GM12864 (cell line): ENCODE results near the gene PARD3B.
A peak's percentile ranks its signal among the peaks of the same experiment; 100 is the strongest.

ENCODE experiments used
- DNase-seq: peaks from one replicate; pipeline ENCODE4 v3.0.0-alpha.2; 2011; ENCODE audit warnings: low read depth
- H3K4me3 ChIP-seq: 2 replicates; pipeline ENCODE4 v1.5.1; 2011; ENCODE audit warnings: mild to moderate bottlenecking, low read depth, low read length, control low read depth
- TF ChIP-seq, protein P1 (sequence below): IDR thresholded peaks from 2 replicates; pipeline ENCODE4 v1.5.1; 2011; ENCODE audit warnings: low read depth, mild to moderate bottlenecking, moderate library complexity, low read length, control low read depth, inconsistent platforms; ENCODE audit errors: missing control alignments

Gene PARD3B, protein sequence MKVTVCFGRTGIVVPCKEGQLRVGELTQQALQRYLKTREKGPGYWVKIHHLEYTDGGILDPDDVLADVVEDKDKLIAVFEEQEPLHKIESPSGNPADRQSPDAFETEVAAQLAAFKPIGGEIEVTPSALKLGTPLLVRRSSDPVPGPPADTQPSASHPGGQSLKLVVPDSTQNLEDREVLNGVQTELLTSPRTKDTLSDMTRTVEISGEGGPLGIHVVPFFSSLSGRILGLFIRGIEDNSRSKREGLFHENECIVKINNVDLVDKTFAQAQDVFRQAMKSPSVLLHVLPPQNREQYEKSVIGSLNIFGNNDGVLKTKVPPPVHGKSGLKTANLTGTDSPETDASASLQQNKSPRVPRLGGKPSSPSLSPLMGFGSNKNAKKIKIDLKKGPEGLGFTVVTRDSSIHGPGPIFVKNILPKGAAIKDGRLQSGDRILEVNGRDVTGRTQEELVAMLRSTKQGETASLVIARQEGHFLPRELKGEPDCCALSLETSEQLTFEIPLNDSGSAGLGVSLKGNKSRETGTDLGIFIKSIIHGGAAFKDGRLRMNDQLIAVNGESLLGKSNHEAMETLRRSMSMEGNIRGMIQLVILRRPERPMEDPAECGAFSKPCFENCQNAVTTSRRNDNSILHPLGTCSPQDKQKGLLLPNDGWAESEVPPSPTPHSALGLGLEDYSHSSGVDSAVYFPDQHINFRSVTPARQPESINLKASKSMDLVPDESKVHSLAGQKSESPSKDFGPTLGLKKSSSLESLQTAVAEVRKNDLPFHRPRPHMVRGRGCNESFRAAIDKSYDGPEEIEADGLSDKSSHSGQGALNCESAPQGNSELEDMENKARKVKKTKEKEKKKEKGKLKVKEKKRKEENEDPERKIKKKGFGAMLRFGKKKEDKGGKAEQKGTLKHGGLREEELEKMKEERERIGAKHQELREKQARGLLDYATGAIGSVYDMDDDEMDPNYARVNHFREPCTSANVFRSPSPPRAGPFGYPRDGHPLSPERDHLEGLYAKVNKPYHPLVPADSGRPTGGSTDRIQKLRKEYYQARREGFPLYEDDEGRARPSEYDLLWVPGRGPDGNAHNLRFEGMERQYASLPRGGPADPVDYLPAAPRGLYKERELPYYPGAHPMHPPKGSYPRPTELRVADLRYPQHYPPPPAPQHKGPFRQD (N-terminal part only)

DNA sequence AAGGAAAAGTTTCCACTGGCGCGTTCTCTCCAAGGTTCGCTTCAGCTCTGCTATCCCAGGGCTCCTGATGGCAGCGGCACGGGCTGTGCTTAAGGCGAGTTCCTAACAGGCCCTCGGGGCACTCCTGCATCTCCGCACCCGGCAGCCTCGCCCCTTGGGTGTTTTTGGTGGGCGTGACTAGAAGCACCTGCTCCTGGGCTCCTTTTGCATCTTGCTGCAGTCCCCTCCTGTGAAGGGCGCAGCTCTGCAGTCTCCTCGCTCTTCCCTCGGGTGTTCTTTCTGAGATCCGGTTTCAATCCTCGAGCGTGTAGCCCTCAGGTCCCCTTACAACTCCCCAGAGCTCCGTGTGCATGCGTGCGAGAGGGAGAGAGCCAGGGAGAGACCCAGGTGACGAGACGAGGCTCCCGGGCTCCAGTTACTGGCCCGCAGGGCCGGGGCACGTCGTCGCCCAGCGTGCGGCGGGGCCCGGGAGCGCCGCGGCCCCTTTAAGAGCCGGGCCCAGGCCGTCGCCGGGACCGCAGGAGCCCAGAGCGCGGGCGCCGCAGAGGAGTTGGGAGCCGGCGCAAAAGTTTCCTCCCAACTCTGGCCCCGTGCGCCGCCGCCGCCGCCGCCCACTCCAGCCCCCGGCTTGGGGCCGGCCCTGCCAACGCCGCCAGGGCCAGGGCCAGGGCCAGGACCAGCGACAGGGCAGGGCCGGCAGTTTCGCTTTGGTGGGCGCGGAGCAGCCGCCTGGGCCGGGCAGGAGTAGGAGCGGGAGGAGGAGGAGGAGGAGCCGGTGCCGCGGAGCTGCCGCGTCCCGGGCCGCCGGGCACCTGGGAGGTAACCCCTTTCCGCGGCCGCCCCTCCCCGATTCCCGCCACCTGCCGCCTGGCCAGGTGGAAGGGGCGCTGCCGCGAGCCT, at the start of gene PARD3B:
TSS of gene PARD3B (plus strand) at position 515 of the 900 bp plus-strand sequence. CDS start 525 bp downstream, outside the sequence.
- TF ChIP-seq, protein P1, sequence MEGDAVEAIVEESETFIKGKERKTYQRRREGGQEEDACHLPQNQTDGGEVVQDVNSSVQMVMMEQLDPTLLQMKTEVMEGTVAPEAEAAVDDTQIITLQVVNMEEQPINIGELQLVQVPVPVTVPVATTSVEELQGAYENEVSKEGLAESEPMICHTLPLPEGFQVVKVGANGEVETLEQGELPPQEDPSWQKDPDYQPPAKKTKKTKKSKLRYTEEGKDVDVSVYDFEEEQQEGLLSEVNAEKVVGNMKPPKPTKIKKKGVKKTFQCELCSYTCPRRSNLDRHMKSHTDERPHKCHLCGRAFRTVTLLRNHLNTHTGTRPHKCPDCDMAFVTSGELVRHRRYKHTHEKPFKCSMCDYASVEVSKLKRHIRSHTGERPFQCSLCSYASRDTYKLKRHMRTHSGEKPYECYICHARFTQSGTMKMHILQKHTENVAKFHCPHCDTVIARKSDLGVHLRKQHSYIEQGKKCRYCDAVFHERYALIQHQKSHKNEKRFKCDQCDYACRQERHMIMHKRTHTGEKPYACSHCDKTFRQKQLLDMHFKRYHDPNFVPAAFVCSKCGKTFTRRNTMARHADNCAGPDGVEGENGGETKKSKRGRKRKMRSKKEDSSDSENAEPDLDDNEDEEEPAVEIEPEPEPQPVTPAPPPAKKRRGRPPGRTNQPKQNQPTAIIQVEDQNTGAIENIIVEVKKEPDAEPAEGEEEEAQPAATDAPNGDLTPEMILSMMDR, result no peak
- no peak for DNase-seq
- H3K4me3 ChIP-seq, result peak within 1 kb of the TSS; percentile 43

DNA sequence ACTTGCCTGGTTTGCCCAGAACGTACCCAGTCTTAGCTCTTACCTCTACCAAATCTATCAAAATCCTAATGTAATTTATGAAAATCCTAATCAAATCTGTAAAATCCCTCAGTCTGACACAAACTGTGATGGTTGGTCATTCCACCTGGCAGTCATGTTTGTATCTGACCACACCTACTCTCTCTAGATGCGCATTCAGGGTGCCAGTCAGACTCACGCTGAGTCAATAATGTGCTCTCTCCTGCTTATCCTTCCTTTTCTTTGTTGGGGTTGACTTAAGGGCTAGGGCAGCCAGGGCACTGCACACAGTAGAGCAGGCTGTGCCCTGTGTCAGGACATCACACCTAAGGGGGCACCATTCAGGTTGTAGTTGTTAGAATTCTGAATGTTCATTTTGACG, 48.5 kb upstream of the PARD3B start:
- no peak overlapping the region for H3K4me3 ChIP-seq
- DNase-seq, result no peak
- TF ChIP-seq, protein P1, result no peak

DNA sequence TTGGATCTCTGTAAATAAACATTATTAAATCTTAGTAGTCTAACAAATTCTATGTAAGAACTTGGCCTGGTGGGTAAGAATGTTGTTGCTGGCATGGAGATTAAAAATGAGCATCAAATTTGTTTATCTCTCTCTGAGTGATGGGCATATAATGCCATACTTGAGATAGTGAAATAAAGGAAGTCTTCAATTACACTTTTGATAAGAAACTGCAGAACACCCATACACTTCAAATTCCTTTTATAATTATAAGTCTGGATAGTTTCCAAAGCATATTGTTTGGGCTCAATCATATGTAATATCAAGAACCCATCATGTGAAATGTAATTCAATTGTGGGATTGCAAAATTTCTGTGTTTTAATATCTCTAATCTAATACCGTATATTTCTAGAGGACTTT, 47.4 kb upstream of the PARD3B start:
- TF ChIP-seq, protein P1, result no peak
- no peak overlapping the region for H3K4me3 ChIP-seq
- DNase-seq, result no peak

DNA sequence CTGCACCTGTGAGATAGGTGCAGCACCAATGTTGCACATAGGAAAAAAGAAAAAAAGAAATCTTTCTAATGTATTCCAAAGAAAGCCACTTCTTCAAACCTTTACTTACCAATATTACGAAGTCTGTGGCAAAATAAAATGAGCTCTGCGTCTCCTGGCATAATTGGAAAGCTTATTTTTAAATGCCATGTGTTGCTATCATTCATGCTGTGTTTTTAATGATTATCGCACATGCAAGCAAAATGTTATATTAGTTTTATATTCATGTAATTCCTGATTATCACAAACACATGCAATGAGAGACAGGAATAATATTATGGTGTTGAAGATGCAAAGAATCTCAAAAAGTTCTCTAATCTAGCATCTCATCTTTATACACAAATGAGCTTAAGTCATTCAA, 47.0 kb upstream of the PARD3B start:
- no peak overlapping the region for H3K4me3 ChIP-seq
- TF ChIP-seq, protein P1, result no peak
- DNase-seq, result no peak

DNA sequence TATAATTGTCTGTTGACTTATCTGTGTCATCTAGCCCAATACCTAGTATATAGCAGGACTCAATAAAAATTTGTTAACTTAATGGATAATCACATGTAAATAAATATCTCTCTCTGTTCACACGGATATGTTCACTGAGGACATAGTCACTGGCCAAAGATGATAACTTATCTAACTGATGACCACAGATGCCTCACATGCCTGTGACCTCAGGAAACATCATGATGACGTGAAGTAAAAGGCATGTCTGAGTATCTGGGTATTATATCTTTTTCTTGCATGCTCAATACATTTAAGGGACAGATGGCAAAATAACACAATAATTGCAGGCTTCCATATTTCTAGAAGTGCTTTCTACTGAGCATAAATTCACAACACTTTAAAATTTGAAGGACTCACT, 41.4 kb upstream of the PARD3B start:
- TF ChIP-seq, protein P1, result no peak
- H3K4me3 ChIP-seq, result no peak overlapping the region
- no peak for DNase-seq

DNA sequence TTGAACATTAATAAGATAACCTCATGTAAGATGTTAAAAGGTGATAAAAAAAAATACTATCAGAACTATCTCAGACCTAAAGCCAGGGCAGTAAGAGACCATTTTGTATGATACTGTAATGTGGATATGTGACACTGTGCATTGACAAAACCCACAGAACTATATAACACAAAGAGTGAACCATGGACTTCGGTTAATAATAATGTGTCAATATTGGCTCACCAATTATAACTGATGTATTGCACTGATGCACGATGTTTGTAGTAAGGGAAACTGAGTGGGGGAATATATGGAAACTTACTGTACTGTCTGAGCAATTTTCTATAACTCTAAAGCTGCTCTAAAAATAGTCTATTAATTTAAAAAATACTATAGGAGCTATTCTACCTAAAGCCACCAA, 40.7 kb upstream of the PARD3B start:
- no peak for DNase-seq
- H3K4me3 ChIP-seq, result no peak overlapping the region
- TF ChIP-seq, protein P1, result no peak
